Esophagus (tissue), 2 donors: Measurements from ENCODE around the gene EIF4EBP2. TPM values are rescaled to one million over a fixed set of nuclear protein-coding genes. Genes with fewer than 3 reads are reported as not detected.

ENCODE experiments used
- H3K27ac ChIP-seq, 2 donors: one replicate each; pipeline ENCODE4 v1.5.1; 2013; ENCODE audit warnings: low read depth in 2 of 2, mild to moderate bottlenecking in 2 of 2, inconsistent platforms in 1 of 2, low read length in 1 of 2, moderate library complexity in 1 of 2
- H3K27me3 ChIP-seq, 2 donors: one replicate each; pipeline ENCODE4 v1.6.1; 2013; ENCODE audit warnings: low read length in 2 of 2, control low read depth in 1 of 2, mild to moderate bottlenecking in 1 of 2; ENCODE audit not compliant: insufficient read depth in 2 of 2, control insufficient read depth in 1 of 2
- H3K36me3 ChIP-seq, 2 donors: one replicate each; pipeline ENCODE4 v1.6.1; 2013; ENCODE audit warnings: low read length in 1 of 2; ENCODE audit not compliant: control insufficient read depth in 2 of 2, insufficient read depth in 2 of 2
- H3K4me1 ChIP-seq, 2 donors: one replicate each; pipeline ENCODE4 v1.6.1; 2013; ENCODE audit warnings: low read length in 1 of 2; ENCODE audit not compliant: control insufficient read depth in 2 of 2, insufficient read depth in 2 of 2
- H3K4me3 ChIP-seq, 2 donors: one replicate each; pipeline ENCODE4 v1.5.1; 2013; ENCODE audit warnings: low read length in 2 of 2, mild to moderate bottlenecking in 2 of 2, low read depth in 1 of 2, moderate library complexity in 1 of 2
- H3K9me3 ChIP-seq, 2 donors: one replicate each; pipeline ENCODE4 v1.6.1; 2013; ENCODE audit warnings: mild to moderate bottlenecking in 2 of 2, low read depth in 1 of 2, low read length in 1 of 2, moderate library complexity in 1 of 2; ENCODE audit not compliant: control insufficient read depth in 2 of 2, insufficient read depth in 1 of 2
- WGBS, 2 donors: extraction: QIAGEN DNeasy Blood & Tissue Kit; methylation state at CpG; one replicate each; pipeline ENCODE4 v1.1.7; 2013; 5-methylcytosine and 5-hydroxymethylcytosine counted together
- polyA plus RNA-seq, 2 donors: library from polyadenylated mRNA; stranded (reverse); fragments of 200-250 nt; gene quantifications; one replicate each; pipeline ENCODE4 v1.2.3, GENCODE V29; 2013
- donor health status: healthy with polysubstance abuse.
- donor health status: Bipolar disorder and iron deficiency.

Gene EIF4EBP2
- polyA plus RNA-seq, 2 donors = 18.1 to 18.7 TPM

GRCh38 chr10:70465832-70466231, 61.9 kb downstream of the EIF4EBP2 start:
- H3K4me1 ChIP-seq = peaks cover 6 to 7% of the 10 kb centered on the region in 2 donors
- 76 to 84% methylated on average over 2 of the region's 2 CpGs for WGBS, 2 donors

GRCh38 chr10:70466951-70467350, 63.0 kb downstream of the EIF4EBP2 start:
- H3K36me3 ChIP-seq = no peaks in the 10 kb centered on the region
- no peaks in the 10 kb centered on the region for H3K9me3 ChIP-seq
- no peaks in the 10 kb centered on the region for H3K27me3 ChIP-seq
- H3K4me1 ChIP-seq = peaks cover 6 to 7% of the 10 kb centered on the region in 2 donors
- no peak overlapping the region for H3K4me3 ChIP-seq
- no peak overlapping the region for H3K27ac ChIP-seq
- 87 to 93% methylated on average over 3 of the region's 3 CpGs for WGBS, 2 donors

More at GRCh38 chr10:70465832-70466231, 61.9 kb downstream of the EIF4EBP2 start:
- H3K4me3 ChIP-seq = no peak overlapping the region
- no peak overlapping the region for H3K27ac ChIP-seq
- H3K9me3 ChIP-seq = no peaks in the 10 kb centered on the region
- H3K36me3 ChIP-seq = no peaks in the 10 kb centered on the region
- no peaks in the 10 kb centered on the region for H3K27me3 ChIP-seq

- no peaks in the 10 kb centered on the region for H3K27me3 ChIP-seq
- WGBS, 2 donors = 50 to 61% methylated on average over 8 of the region's 8 CpGs
- H3K4me1 ChIP-seq = peaks cover 2 to 23% of the 10 kb centered on the region in 2 donors
- no peak overlapping the region for H3K27ac ChIP-seq
- no peak overlapping the region for H3K4me3 ChIP-seq
- no peaks in the 10 kb centered on the region for H3K9me3 ChIP-seq
- no peaks in the 10 kb centered on the region for H3K36me3 ChIP-seq
Observed at GRCh38 chr10:70472799-70473454, 69.0 kb downstream of the EIF4EBP2 start.

GRCh38 chr10:70474780-70475179, 70.8 kb downstream of the EIF4EBP2 start:
- no peaks in the 10 kb centered on the region for H3K9me3 ChIP-seq
- H3K27ac ChIP-seq = peak overlapping the region in 1 of 2 donors; percentile 71
- 84 to 96% methylated on average over 2 of the region's 2 CpGs for WGBS, 2 donors
- H3K27me3 ChIP-seq = no peaks in the 10 kb centered on the region
- peaks cover 4 to 26% of the 10 kb centered on the region in 2 donors for H3K4me1 ChIP-seq
- H3K36me3 ChIP-seq = no peaks in the 10 kb centered on the region
- no peak overlapping the region for H3K4me3 ChIP-seq

GRCh38 chr10:70475661-70476060, 71.7 kb downstream of the EIF4EBP2 start:
- Histone ChIP-seq H3K27me3 (no peaks in the 10 kb centered on the region), H3K27ac (peak overlapping the region; percentile 40 to 71), H3K4me1 (peaks cover 4 to 30% of the 10 kb centered on the region in 2 donors)

GRCh38 chr10:70476249-70477035, 72.5 kb downstream of the EIF4EBP2 start:
- 58 to 63% methylated on average over 7 of the region's 7 CpGs for WGBS, 2 donors
- Histone ChIP-seq H3K4me1 (peaks cover 4 to 30% of the 10 kb centered on the region in 2 donors), H3K27me3 (no peaks in the 10 kb centered on the region), H3K36me3 (no peaks in the 10 kb centered on the region), H3K4me3 (no peak overlapping the region), H3K9me3 (no peaks in the 10 kb centered on the region), H3K27ac (no peak overlapping the region)

More at GRCh38 chr10:70475661-70476060, 71.7 kb downstream of the EIF4EBP2 start:
- Histone ChIP-seq H3K36me3 (no peaks in the 10 kb centered on the region), H3K4me3 (no peak overlapping the region), H3K9me3 (no peaks in the 10 kb centered on the region)
- WGBS, 2 donors = 58 to 79% methylated on average over 8 of the region's 8 CpGs

GRCh38 chr10:70477661-70478162, 73.8 kb downstream of the EIF4EBP2 start:
- Histone ChIP-seq H3K36me3 (no peaks in the 10 kb centered on the region), H3K27ac (peak overlapping the region; percentile 40 to 51), H3K27me3 (no peaks in the 10 kb centered on the region), H3K4me1 (peaks cover 4 to 33% of the 10 kb centered on the region in 2 donors), H3K4me3 (peak overlapping the region; percentile 52 to 55), H3K9me3 (no peaks in the 10 kb centered on the region)
- WGBS, 2 donors = 7% methylated on average over 27 of the region's 27 CpGs

Other genes starting within 250 kb of the EIF4EBP2 start
- 10 to 100 TPM; 26.0 to 30.0 TPM for gene SAR1A, start 233.6 kb upstream of the EIF4EBP2 start, polyA plus RNA-seq
- gene PPA1, start 170.7 kb upstream of the EIF4EBP2 start, polyA plus RNA-seq = 100 to 1,000 TPM; 167 to 220 TPM
- under 1 TPM; 0.01 to 0.02 TPM for gene NPFFR1, start 120.1 kb upstream of the EIF4EBP2 start, polyA plus RNA-seq
- gene LRRC20, start 21.5 kb upstream of the EIF4EBP2 start, polyA plus RNA-seq = 10 to 100 TPM in 1 of 2 donors, 1 to 10 TPM in 1; 3.1 to 29.2 TPM
- under 1 TPM; 0.04 to 0.20 TPM for gene NODAL, start 37.5 kb downstream of the EIF4EBP2 start, polyA plus RNA-seq
- gene PALD1, start 74.6 kb downstream of the EIF4EBP2 start, polyA plus RNA-seq = 1 to 10 TPM; 2.1 to 3.4 TPM
- 1 to 10 TPM in 1 of 2 donors, under 1 TPM in 1; 0.71 to 1.8 TPM for gene PRF1, start 198.6 kb downstream of the EIF4EBP2 start, polyA plus RNA-seq